GM18499 (cell line): Measurements from ENCODE around the gene TBC1D2.
"Not testable (repeated sequence)": the region's sequence is repeated elsewhere in the genome, so short reads cannot be mapped to it uniquely, and the experiment has no call there.

Experiments used
- ATAC-seq: cut with Tn5 transposase; IDR thresholded peaks from one replicate; pipeline ENCODE4 v1.9.1; 2021; ENCODE audit warnings: moderate number of reproducible peaks; ENCODE audit not compliant: insufficient read depth, unreplicated experiment

The TBC1D2 gene

GRCh38 chr9:98276907-98277469, 21.5 kb upstream of the TBC1D2 start:
- ATAC-seq: no peak

GRCh38 chr9:98275159-98275558, 19.7 kb upstream of the TBC1D2 start:
- ATAC-seq: no peak

DNA sequence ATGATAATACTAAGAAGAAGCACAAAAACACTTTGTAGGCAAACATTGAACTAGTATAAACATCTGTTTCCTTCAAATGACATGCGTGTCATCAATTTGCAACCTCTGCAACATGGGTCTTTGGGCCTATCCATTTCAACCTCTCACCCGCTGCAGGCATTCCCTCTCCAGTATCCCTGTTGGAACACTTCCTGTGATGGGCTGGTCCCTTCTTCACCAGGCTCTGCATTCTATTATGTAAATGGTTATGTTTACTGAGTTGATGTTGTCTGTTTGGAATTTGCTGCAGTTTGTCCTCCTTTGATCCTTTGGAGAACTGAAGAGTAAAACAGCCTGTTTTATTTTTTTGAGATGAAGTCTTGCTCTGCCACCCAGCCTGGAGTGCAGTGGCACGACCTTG, 16.6 kb upstream of the TBC1D2 start:
- no peak for ATAC-seq

GRCh38 chr9:98271479-98271878, 16.0 kb upstream of the TBC1D2 start:
- ATAC-seq: no peak

DNA sequence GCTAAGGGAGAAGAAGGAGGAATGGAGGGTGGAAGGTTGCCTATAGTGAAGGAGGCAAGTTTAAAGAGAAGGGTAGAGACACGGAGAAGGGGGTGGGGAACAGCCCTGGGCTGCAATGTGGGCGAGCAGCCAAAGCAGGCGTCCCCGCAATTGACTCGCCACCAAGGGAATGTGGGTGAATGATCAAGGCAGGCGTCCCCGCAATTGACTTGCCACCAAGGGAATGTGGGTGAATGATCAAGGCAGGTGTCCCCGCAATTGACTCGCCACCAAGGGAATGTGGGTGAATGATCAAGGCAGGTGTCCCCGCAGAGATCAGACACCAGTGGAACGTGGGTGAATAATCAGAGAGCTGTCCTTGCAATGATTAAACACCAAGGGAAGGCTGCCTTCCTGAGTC, 14.8 kb upstream of the TBC1D2 start:
- not testable (repeated sequence) for ATAC-seq

- ATAC-seq: not testable (repeated sequence)
These were observed 14.2 kb upstream of the TBC1D2 start for GRCh38 chr9:98269652-98270051.

DNA sequence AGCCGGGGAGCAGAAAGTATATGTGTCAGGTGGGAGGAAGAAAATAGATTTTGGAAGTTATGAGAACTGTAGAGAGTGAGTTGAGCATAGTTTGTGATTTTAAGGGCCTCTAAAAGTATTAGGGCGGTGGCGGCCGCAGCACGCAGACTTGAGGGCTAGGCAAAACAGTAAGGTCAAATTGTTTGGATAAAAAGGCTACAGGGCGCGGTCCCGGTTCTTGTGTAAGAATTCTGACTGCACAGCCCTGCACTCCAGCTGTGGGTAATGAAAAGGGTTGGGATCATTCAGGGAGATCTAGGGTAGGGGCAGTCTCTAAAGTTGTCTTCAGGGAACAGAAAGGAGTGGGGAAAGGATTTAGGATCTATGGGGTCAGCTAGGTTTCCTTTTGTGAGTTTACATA, 12.1 kb upstream of the TBC1D2 start:
- ATAC-seq: not testable (repeated sequence)

DNA sequence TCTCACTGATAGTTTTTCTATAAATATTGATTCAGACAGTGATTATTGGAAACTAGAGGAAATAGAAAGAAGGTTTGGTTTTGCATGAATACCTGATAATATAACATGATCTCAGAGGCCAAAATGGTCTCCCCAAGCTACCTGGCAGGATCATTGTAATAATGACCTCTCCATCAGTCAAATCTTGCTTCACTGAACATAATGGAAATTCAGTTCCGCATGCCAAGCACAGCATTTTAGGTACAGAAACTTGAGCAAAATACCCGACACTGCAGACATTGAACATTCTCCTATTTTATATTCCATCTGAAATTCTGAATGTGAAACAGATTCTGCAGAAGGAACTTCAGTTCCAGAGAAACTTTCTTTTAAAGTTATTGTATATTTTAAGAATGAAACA, 9.1 kb upstream of the TBC1D2 start:
- no peak for ATAC-seq

DNA sequence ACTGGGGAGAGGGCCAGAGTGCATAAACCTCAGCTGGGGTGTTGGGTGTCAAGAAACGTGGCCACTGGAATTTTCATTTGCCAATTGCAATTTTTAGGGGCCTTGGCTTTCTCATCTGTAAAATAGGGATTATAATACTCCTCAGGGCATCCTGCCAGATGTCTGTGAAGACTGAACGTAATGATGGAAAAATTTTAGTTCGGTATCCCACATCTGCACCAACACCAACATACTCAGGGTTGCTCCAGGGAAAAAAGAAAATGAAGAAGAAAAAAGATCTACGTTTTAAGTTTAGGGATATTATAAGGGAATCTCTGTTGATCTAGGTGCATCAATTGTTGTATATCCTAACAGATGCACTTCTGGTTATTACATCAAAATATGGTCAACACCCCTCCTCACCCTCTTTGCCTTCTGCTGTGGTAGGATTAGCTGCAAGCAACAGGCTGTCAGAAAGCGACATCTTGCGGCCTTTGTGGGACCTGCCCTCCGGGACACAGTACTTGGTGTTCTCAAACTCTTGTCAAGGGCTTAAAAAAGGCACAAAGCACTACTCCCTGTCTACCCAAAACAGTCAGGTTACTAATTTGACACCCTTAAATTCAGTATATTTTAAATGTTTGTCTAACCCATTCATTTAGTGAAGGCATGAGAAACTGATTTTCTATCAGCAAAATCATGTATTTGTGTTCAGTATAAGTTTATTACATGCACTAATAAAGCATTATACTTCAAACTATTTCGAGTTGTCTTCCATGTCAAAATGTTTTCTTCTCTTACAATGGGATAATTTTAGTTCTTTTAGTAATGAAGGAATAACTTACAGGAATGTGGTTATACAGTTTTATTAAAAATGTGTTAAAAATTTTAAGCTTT, 8.3 kb upstream of the TBC1D2 start:
- ATAC-seq: no peak

- no peak for ATAC-seq
These were observed 7.6 kb upstream of the TBC1D2 start for GRCh38 chr9:98263080-98263479.

GRCh38 chr9:98262056-98262455, 6.6 kb upstream of the TBC1D2 start:
- ATAC-seq: no peak

- ATAC-seq: no peak
These were observed 5.2 kb upstream of the TBC1D2 start for GRCh38 chr9:98260635-98261034.

DNA sequence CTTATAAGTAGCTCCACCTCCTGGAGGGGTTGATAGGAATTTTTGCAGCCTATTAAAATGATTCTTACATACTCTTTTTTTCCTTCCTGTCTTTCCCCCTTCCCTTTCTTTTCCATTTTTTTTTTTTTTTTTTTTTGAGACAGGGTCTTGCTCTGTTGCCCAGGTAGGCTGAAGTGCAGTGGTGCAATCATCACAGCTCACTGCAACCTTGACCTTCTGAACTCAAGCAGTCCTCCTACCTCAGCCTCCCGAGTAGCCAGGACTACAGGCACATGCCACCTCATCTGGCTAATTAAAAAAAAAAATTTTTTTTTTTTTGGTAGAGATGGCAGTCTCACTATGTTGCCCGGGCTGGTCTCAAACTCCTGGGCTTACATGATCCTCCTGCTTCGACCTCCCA, 4.3 kb upstream of the TBC1D2 start:
- ATAC-seq: no peak

GRCh38 chr9:98256756-98257155, 1.3 kb upstream of the TBC1D2 start:
- no peak for ATAC-seq

- peak; percentile 2 for ATAC-seq
These were observed 330 bp downstream of the TBC1D2 start for GRCh38 chr9:98255061-98255577.

GRCh38 chr9:98254228-98255060, 1.0 kb downstream of the TBC1D2 start:
- ATAC-seq: no peak

- no peak for ATAC-seq
These were observed 1.9 kb downstream of the TBC1D2 start for GRCh38 chr9:98253565-98253964.

- no peak for ATAC-seq
These were observed 3.9 kb downstream of the TBC1D2 start for GRCh38 chr9:98251551-98251950.

DNA sequence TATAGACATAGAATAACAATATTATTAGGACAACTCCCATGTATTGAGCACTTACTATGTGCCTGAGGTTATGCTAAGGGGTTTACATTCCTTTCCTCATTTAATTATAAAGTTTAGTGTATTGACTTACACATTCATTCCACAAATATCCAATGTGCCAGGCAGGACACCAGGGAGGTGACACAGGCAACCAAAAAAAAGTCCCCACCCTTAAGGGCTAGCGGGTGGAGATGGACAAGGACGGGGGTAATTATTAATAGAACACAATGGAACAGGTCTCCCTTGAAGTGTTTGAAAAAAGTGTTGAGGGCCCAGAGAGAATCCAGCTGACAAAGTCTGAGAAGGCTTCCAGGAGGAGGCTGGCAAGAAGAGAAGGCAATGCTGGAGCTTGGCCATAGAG, 5.7 kb downstream of the TBC1D2 start:
- no peak for ATAC-seq

DNA sequence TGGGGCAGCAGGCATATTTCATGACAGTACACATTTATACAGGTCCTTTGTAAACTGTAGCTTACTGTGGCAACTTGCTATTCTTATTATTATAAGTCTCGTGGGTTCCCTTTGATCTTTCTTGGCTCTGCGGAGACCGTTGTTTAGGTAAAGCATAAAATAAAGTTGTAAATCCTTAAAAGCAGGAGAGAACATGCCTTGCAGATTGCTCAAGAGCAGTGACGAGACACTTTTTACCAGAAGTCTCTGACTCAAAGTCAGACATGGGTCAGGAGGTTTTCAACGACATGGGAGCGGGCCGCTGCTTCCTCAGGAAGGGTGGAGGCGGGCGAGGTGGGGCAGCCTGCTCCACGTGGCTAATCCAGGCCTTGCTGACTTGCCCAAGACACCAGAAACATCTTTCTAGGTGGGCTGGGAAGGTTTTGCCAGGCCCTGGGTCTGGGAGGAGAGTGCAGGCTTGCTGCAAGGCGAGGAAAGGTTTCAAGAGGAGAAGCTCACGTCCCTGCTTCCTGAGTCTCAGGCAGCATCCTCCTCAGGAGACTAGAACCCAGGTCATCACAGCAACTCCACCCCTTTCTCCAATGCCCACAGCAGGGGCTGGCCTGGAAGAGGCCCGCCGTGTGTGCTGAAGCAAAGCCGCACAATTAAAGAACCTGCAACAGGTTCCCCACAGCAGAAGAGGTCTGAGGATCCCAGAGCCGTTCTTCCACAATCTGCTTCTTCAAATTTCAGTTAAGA, 6.5 kb downstream of the TBC1D2 start:
- ATAC-seq: no peak
